ENCODE data around the gene STRADB.

STRADB gene

DNA sequence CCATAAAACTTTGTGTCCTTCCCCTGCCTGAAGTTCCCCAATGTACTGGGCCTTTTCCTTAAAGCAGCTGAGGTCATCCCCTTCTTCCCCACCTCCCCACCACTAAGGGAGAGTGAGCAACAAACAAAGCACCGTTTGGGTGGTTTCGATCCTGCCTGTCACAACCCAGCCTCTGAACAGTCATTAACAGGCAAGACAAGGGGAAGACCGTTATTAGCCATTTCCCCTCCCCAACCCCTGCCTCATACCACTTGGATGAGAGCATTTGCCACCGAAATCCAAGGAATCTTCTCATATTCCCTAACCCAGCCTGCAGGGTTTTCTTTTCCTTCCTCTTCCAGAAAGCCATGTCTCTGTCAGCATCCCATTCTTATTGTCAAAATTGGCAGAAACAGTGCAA is 65.6 kb downstream of the STRADB start:
- no peaks in the 10 kb centered on the region for H3K4me1 ChIP-seq (ENCODE audit: control insufficient read depth, low read depth, low read length)
- H3K27me3 ChIP-seq (ENCODE audit: control insufficient read depth, insufficient read depth, low read length) = no peaks in the 10 kb centered on the region
- no peaks in the 10 kb centered on the region for H3K36me3 ChIP-seq (ENCODE audit: control insufficient read depth, low read depth, low read length)
- H3K9me3 ChIP-seq (ENCODE audit: control insufficient read depth, low read depth, low read length) = no peaks in the 10 kb centered on the region
- H3K9ac ChIP-seq (ENCODE audit: low read length) = no peak overlapping the region
- no peak overlapping the region for H3K4me3 ChIP-seq (ENCODE audit: low read length)
- H3K27ac ChIP-seq (ENCODE audit: low read length) = no peak overlapping the region

DNA sequence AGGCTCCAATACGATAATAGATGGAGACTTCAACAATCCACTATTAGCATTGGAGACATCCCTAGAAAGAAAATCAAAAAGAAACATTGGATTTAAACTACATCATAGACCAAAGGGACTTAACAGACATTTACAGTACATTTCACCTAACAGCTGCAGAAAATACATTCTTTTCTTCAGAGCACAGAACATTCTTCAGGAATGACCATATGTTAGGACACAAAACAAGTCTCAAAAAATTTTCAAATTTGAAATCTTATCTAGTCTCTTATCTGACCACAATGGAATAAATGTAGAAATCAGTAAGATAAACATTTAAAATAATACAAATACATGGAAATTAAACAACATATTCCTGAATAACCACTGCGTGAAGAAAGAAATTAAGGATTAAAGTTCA is 68.7 kb downstream of the STRADB start:
- Histone ChIP-seq H3K4me3 (ENCODE audit: low read length) (no peak overlapping the region), H3K9ac (ENCODE audit: low read length) (no peak overlapping the region), H3K9me3 (ENCODE audit: control insufficient read depth, low read depth, low read length) (no peaks in the 10 kb centered on the region), H3K4me1 (ENCODE audit: control insufficient read depth, low read depth, low read length) (no peaks in the 10 kb centered on the region), H3K36me3 (ENCODE audit: control insufficient read depth, low read depth, low read length) (no peaks in the 10 kb centered on the region), H3K27ac (ENCODE audit: low read length) (no peak overlapping the region), H3K27me3 (ENCODE audit: control insufficient read depth, insufficient read depth, low read length) (no peaks in the 10 kb centered on the region)

DNA sequence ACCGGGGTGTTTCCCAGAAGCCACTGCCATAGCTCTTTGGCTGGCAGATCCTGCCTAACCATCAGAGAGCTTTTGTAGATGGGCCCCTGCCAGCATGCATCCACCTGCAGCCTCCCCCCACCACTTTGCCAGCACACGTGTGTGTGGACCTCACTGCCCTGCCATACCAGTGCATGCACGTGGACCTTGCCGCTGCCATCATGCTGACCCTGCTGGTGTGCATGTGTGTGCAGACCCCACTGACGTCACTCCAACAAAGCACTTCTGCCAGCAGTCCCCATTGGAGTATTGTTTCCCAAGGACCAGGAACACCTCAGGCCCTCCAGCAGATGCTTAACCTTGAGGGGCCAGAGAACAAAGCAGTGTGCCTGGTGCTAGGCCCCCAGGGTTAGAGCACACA is 71.4 kb downstream of the STRADB start:
- no peaks in the 10 kb centered on the region for H3K36me3 ChIP-seq (ENCODE audit: control insufficient read depth, low read depth, low read length)

DNA sequence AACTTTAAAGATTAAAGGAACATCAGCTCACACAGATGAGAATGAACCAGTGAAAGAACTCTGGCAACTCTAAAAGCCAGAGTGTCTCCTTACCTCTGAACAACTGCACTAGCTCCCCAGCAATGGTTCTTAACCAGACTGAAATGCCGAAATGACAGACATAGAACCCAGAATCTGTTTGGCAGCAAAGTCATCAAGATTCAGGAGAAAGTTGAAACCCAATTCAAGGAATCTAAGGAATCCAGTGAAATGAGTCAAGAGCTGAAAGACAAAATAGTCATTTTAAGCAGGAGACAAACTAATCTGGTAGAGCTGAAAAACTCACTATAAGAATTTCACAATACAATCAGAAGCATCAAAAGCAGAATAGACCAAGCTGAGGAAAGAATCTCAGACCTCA is 72.0 kb downstream of the STRADB start:
- no peaks in the 10 kb centered on the region for H3K9me3 ChIP-seq (ENCODE audit: control insufficient read depth, low read depth, low read length)
- H3K27me3 ChIP-seq (ENCODE audit: control insufficient read depth, insufficient read depth, low read length) = no peaks in the 10 kb centered on the region
- no peaks in the 10 kb centered on the region for H3K36me3 ChIP-seq (ENCODE audit: control insufficient read depth, low read depth, low read length)
- H3K9ac ChIP-seq (ENCODE audit: low read length) = no peak overlapping the region
- no peak overlapping the region for H3K27ac ChIP-seq (ENCODE audit: low read length)
- no peak overlapping the region for H3K4me3 ChIP-seq (ENCODE audit: low read length)
- H3K4me1 ChIP-seq (ENCODE audit: control insufficient read depth, low read depth, low read length) = no peaks in the 10 kb centered on the region

More for the DNA sequence above, 71.4 kb downstream of the STRADB start:
- H3K27me3 ChIP-seq (ENCODE audit: control insufficient read depth, insufficient read depth, low read length) = no peaks in the 10 kb centered on the region
- H3K9ac ChIP-seq (ENCODE audit: low read length) = no peak overlapping the region
- H3K9me3 ChIP-seq (ENCODE audit: control insufficient read depth, low read depth, low read length) = no peaks in the 10 kb centered on the region
- no peak overlapping the region for H3K27ac ChIP-seq (ENCODE audit: low read length)
- no peaks in the 10 kb centered on the region for H3K4me1 ChIP-seq (ENCODE audit: control insufficient read depth, low read depth, low read length)
- H3K4me3 ChIP-seq (ENCODE audit: low read length) = no peak overlapping the region
